Measurements from ENCODE around the gene CRYBA2. TPM values are rescaled to one million over a fixed set of nuclear protein-coding genes. Genes with fewer than 3 reads are reported as not detected.

The CRYBA2 gene
- polyA plus RNA-seq, 2 of the 4 experiments (the other 2 are of a cell fraction): not detected

- no peak for DNase-seq (ENCODE audit: low read depth in 1 of 2, low spot score in 1 of 2)
- POLR2A ChIA-PET: interaction anchor here (0.6 kb wide), 1 partner anchor 56 kb away, joined by 4 read pairs; no protein-coding TSS in a partner anchor
- 19% methylated on average over 6 of the region's 6 CpGs for WGBS (ENCODE audit: missing lambda C conversion rate)
- no peak for FAIRE-seq
- no peaks in the 10 kb centered on the region for H3K9me3 ChIP-seq
- H3K4me1 ChIP-seq: 0 out of 3 replicates have a peak, but pooled peaks cover under 1% of the 10 kb centered on the region
- no peak overlapping the region for H3K4me3 ChIP-seq
- CTCF ChIA-PET: interaction anchor here (0.6 to 3.8 kb wide), 10 partner anchors 10 to 539 kb away, joined by 3 to 25 read pairs (median 5); no protein-coding TSS in a partner anchor
- ATAC-seq: no peak
- H3K27ac ChIP-seq: no peak overlapping the region
- no peak overlapping the region for H3K4me2 ChIP-seq
- TF ChIP-seq JUN (IDR thresholded peaks at IDR 0.05) (no peak), CTCF (IDR thresholded peaks at IDR 0.05) (no peak), NFE2L2 (conservative IDR thresholded peaks at IDR 0.05; ENCODE audit: low read length) (no peak), MAFK (IDR thresholded peaks at IDR 0.05; ENCODE audit: partially characterized antibody) (no peak), KDM1A (IDR thresholded peaks at IDR 0.05; ENCODE audit: low read depth) (no peak), EHF (CRISPR knock-in tag; IDR thresholded peaks at IDR 0.05) (no peak), ZSCAN20 (CRISPR knock-in tag; IDR thresholded peaks at IDR 0.05) (no peak), MAZ (IDR thresholded peaks at IDR 0.05; ENCODE audit: borderline replicate concordance, low read depth, low read length) (no peak), REST (IDR thresholded peaks at IDR 0.05) (no peak), KDM5A (IDR thresholded peaks at IDR 0.05) (no peak), MAX (IDR thresholded peaks at IDR 0.05) (no peak), E2F6 (IDR thresholded peaks at IDR 0.05; ENCODE audit: borderline replicate concordance, low read depth) (no peak), MYC (IDR thresholded peaks at IDR 0.05; ENCODE audit: borderline replicate concordance, low read length) (no peak), JUNB (IDR thresholded peaks at IDR 0.05) (no peak)
Observed at GRCh38 chr2:218990612-218991011, 2.6 kb downstream of the CRYBA2 start.

- Histone ChIP-seq H3K9me3 (no peaks in the 10 kb centered on the region), H3K4me3 (no peak overlapping the region), H3K27ac (no peak overlapping the region), H3K4me1 (peaks cover 2% of the 10 kb centered on the region; the same call in 1 of the 3 replicates), H3K4me2 (no peak overlapping the region)
- FAIRE-seq (no peak), ATAC-seq (no peak), DNase-seq (ENCODE audit: low read depth in 1 of 2, low spot score in 1 of 2) (no peak)
- ChIA-PET CTCF (interaction anchor here (0.6 to 3.8 kb wide), 9 partner anchors 9 to 540 kb away, joined by 3 to 25 read pairs (median 5); no protein-coding TSS in a partner anchor), POLR2A (interaction anchor here (0.6 kb wide), 1 partner anchor 55 kb away, joined by 4 read pairs; no protein-coding TSS in a partner anchor)
- TF ChIP-seq HOXB5 (CRISPR knock-in tag; IDR thresholded peaks at IDR 0.05) (no peak), ZFP36 (IDR thresholded peaks at IDR 0.05; ENCODE audit: borderline replicate concordance, partially characterized antibody) (no peak), JUN (IDR thresholded peaks at IDR 0.05) (no peak)
- 46% methylated on average over 6 of the region's 9 CpGs for WGBS (ENCODE audit: missing lambda C conversion rate)
Observed at GRCh38 chr2:218990052-218990451, 3.2 kb downstream of the CRYBA2 start.

GRCh38 chr2:218988650-218989049 lies 4.6 kb downstream of the CRYBA2 start:
- ATAC-seq (no peak), FAIRE-seq (no peak), DNase-seq (ENCODE audit: low read depth in 1 of 2, low spot score in 1 of 2) (no peak)
- ChIA-PET POLR2A (no interaction called here), CTCF (interaction anchor here (0.7 to 3.8 kb wide), 6 partner anchors 8 to 166 kb away, joined by 3 to 25 read pairs (median 4); no protein-coding TSS in a partner anchor)
- Histone ChIP-seq H3K9me3 (no peaks in the 10 kb centered on the region), H3K4me2 (no peak overlapping the region), H3K4me1 (peaks cover 7% of the 10 kb centered on the region; the same call in 1 of the 3 replicates), H3K27ac (no peak overlapping the region), H3K4me3 (no peak overlapping the region)
- WGBS (ENCODE audit: missing lambda C conversion rate): 14% methylated on average over 2 of the region's 2 CpGs
- TF ChIP-seq EHMT2 (IDR thresholded peaks at IDR 0.05; ENCODE audit: low read depth) (no peak), EHF (CRISPR knock-in tag; IDR thresholded peaks at IDR 0.05) (no peak), ZSCAN20 (CRISPR knock-in tag; IDR thresholded peaks at IDR 0.05) (no peak), RFX5 (IDR thresholded peaks at IDR 0.05) (no peak), HDAC2 (IDR thresholded peaks at IDR 0.05) (no peak), NPAS2 (CRISPR knock-in tag; IDR thresholded peaks at IDR 0.05; ENCODE audit: borderline replicate concordance) (no peak), CTCF (IDR thresholded peaks at IDR 0.05) (no peak), FOXS1 (CRISPR knock-in tag; IDR thresholded peaks at IDR 0.05) (no peak), PHF8 (IDR thresholded peaks at IDR 0.05; ENCODE audit: borderline replicate concordance, low read depth) (no peak), EP300 (IDR thresholded peaks at IDR 0.05) (no peak), USF2 (IDR thresholded peaks at IDR 0.05) (no peak), POLR2AphosphoS2 (conservative IDR thresholded peaks at IDR 0.05; ENCODE audit: low read length) (no peak)

Data from A549 (cell line).